ENCODE data around the gene RBM20.
A peak's percentile ranks its signal among the peaks of the same experiment; 100 is the strongest.
"Not testable (repeated sequence)": the region's sequence is repeated elsewhere in the genome, so short reads cannot be mapped to it uniquely, and the experiment has no call there.

The RBM20 gene

GRCh38 chr10:110643653-110644597 lies at the start of gene RBM20:
Gene RBM20, plus strand, starts transcription at chr10:110644336. Its CDS starts 119 bp downstream, at chr10:110644455.
- no peak for DNase-seq (ENCODE audit: low read depth in 3 of 3)

- DNase-seq (ENCODE audit: low read depth in 3 of 3) = no peak
Observed at GRCh38 chr10:110597476-110597875, 46.7 kb upstream of the RBM20 start.

GRCh38 chr10:110600487-110601101 lies 43.5 kb upstream of the RBM20 start:
- no peak for DNase-seq (ENCODE audit: low read depth in 3 of 3)

- DNase-seq (ENCODE audit: low read depth in 3 of 3) = no peak
Observed at GRCh38 chr10:110601581-110601980, 42.6 kb upstream of the RBM20 start.

- DNase-seq (ENCODE audit: low read depth in 3 of 3) = no peak
Observed at GRCh38 chr10:110608087-110608486, 36.0 kb upstream of the RBM20 start.

- DNase-seq (ENCODE audit: low read depth in 3 of 3) = no peak
Observed at GRCh38 chr10:110609605-110610004, 34.5 kb upstream of the RBM20 start.

GRCh38 chr10:110610308-110610774 lies 33.8 kb upstream of the RBM20 start:
- peak in 1 of 3 donors; percentile 49 for DNase-seq (ENCODE audit: low read depth in 3 of 3)

GRCh38 chr10:110610781-110611180 lies 33.4 kb upstream of the RBM20 start:
- DNase-seq (ENCODE audit: low read depth in 3 of 3) = not testable (repeated sequence)

GRCh38 chr10:110612087-110612486 lies 32.0 kb upstream of the RBM20 start:
- no peak for DNase-seq (ENCODE audit: low read depth in 3 of 3)

GRCh38 chr10:110612629-110613028 lies 31.5 kb upstream of the RBM20 start:
- DNase-seq (ENCODE audit: low read depth in 3 of 3) = no peak

GRCh38 chr10:110613341-110613995 lies 30.7 kb upstream of the RBM20 start:
- peak in 2 of 3 donors; percentile 10 to 37 for DNase-seq (ENCODE audit: low read depth in 3 of 3)

- DNase-seq (ENCODE audit: low read depth in 3 of 3) = no peak
Observed at GRCh38 chr10:110613996-110614495, 30.1 kb upstream of the RBM20 start.

- no peak for DNase-seq (ENCODE audit: low read depth in 3 of 3)
Observed at GRCh38 chr10:110615057-110615747, 28.9 kb upstream of the RBM20 start.

GRCh38 chr10:110616493-110617033 lies 27.6 kb upstream of the RBM20 start:
- DNase-seq (ENCODE audit: low read depth in 3 of 3) = no peak

GRCh38 chr10:110617425-110618229 lies 26.5 kb upstream of the RBM20 start:
- no peak for DNase-seq (ENCODE audit: low read depth in 3 of 3)

GRCh38 chr10:110618230-110618610 lies 25.9 kb upstream of the RBM20 start:
- DNase-seq (ENCODE audit: low read depth in 3 of 3) = peak in 2 of 3 donors; percentile 26 to 31

- no peak for DNase-seq (ENCODE audit: low read depth in 3 of 3)
Observed at GRCh38 chr10:110619514-110620397, 24.4 kb upstream of the RBM20 start.

GRCh38 chr10:110620398-110620719 lies 23.8 kb upstream of the RBM20 start:
- DNase-seq (ENCODE audit: low read depth in 3 of 3) = no peak

- not testable (repeated sequence) for DNase-seq (ENCODE audit: low read depth in 3 of 3)
Observed at GRCh38 chr10:110623316-110623715, 20.8 kb upstream of the RBM20 start.
